HEK293 (cell line): Measurements from ENCODE around the gene SPINK4.

ENCODE experiments used
- CTCF ChIP-seq: fragments of 450-650 bp; formaldehyde crosslinking; IDR thresholded peaks from 2 replicates; pipeline ENCODE4 v1.5.1; 2016; ENCODE audit warnings: missing biosample characterization, missing genetic modification characterization
- ZNF138 ChIP-seq: fragments of 450-650 bp; formaldehyde crosslinking; IDR thresholded peaks from 2 replicates; pipeline ENCODE4 v1.5.1; 2016; ENCODE audit warnings: missing biosample characterization, missing genetic modification characterization, borderline replicate concordance
- ZNF266 ChIP-seq: fragments of 450-650 bp; formaldehyde crosslinking; IDR thresholded peaks from 2 replicates; pipeline ENCODE4 v1.5.1; 2016; ENCODE audit warnings: missing biosample characterization, missing genetic modification characterization, low read depth
- ZNF280D ChIP-seq: fragments of 450-650 bp; formaldehyde crosslinking; IDR thresholded peaks from 2 replicates; pipeline ENCODE4 v1.5.1; 2016; ENCODE audit warnings: missing biosample characterization, missing genetic modification characterization
- ZNF423 ChIP-seq: fragments of 450-650 bp; formaldehyde crosslinking; IDR thresholded peaks from 2 replicates; pipeline ENCODE4 v1.5.1; 2016; ENCODE audit warnings: missing biosample characterization, missing genetic modification characterization
- ZNF747 ChIP-seq: fragments of 450-650 bp; formaldehyde crosslinking; IDR thresholded peaks from 2 replicates; pipeline ENCODE4 v1.5.1; 2016; ENCODE audit warnings: missing biosample characterization, missing genetic modification characterization

DNA sequence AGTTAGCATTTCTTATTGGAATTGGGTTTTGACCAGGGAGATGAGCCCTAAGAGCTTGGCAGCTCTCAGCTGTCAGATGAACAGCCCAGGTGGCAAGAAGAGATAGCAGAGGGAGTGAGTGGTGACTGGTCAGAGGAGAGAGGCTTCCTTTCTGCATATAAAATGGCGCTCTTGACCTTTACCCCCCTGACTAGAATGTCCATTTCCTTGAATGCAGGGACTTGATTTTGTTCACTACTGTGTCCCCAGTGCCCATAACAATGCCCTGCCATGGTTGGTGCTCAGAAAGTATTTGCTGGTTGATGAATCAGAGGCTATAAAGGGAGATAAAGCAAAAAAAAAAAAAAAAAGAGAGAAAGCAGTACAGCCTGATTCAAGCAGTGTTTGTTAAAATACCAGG is 32.1 kb downstream of the SPINK4 start:
- TF ChIP-seq ZNF423 (tag by site-specific recombination) (no peak), ZNF747 (tag by site-specific recombination) (no peak), ZNF280D (no peak), CTCF (no peak), ZNF266 (tag by site-specific recombination) (no peak), ZNF138 (tag by site-specific recombination) (no peak)
